BLaER1 treated with 17β-estradiol and CSF1 and Interleukin-3, amounts not matched to agents 10 nM and 100 nM (cell line): ENCODE measurements around the gene ANO7.
A peak's percentile ranks its signal among the peaks of the same experiment; 100 is the strongest.

Experiments
- H3K27ac ChIP-seq, 11 experiments: shearing (Covaris generic); formaldehyde crosslinking; 2 replicates each; pipeline ENCODE4 v1.8.1; 2022
- H3K27me3 ChIP-seq, 11 experiments: shearing (Covaris generic); formaldehyde crosslinking; 2 replicates each; pipeline ENCODE4 v1.8.1; 2022
- H3K36me3 ChIP-seq, 11 experiments: shearing (Covaris generic); formaldehyde crosslinking; 2 replicates each; pipeline ENCODE4 v1.8.1; 2022
- H3K4me1 ChIP-seq, 10 experiments: shearing (Covaris generic); formaldehyde crosslinking; 2 replicates each; pipeline ENCODE4 v1.8.1; 2022
- H3K4me2 ChIP-seq, 11 experiments: shearing (Covaris generic); formaldehyde crosslinking; 2 replicates each; pipeline ENCODE4 v1.8.1; 2022
- H3K4me3 ChIP-seq, 10 experiments: shearing (Covaris generic); formaldehyde crosslinking; 2 replicates each; pipeline ENCODE4 v1.8.1; 2022
- H3K9ac ChIP-seq, 11 experiments: shearing (Covaris generic); formaldehyde crosslinking; 2 replicates each; pipeline ENCODE4 v1.8.1; 2022
- H3K9me3 ChIP-seq, 11 experiments: shearing (Covaris generic); formaldehyde crosslinking; replicated peaks in 1 of 11; 2 replicates each; pipeline ENCODE4 v1.8.1; 2022
- H4K20me1 ChIP-seq, 11 experiments: shearing (Covaris generic); formaldehyde crosslinking; 2 replicates each; pipeline ENCODE4 v1.8.1; 2022
- Cebpa-rat ChIP-seq, 11 experiments: shearing (Covaris generic); IDR thresholded peaks; 2 replicates each; pipeline ENCODE4 v1.8.1; 2022

Gene ANO7

DNA sequence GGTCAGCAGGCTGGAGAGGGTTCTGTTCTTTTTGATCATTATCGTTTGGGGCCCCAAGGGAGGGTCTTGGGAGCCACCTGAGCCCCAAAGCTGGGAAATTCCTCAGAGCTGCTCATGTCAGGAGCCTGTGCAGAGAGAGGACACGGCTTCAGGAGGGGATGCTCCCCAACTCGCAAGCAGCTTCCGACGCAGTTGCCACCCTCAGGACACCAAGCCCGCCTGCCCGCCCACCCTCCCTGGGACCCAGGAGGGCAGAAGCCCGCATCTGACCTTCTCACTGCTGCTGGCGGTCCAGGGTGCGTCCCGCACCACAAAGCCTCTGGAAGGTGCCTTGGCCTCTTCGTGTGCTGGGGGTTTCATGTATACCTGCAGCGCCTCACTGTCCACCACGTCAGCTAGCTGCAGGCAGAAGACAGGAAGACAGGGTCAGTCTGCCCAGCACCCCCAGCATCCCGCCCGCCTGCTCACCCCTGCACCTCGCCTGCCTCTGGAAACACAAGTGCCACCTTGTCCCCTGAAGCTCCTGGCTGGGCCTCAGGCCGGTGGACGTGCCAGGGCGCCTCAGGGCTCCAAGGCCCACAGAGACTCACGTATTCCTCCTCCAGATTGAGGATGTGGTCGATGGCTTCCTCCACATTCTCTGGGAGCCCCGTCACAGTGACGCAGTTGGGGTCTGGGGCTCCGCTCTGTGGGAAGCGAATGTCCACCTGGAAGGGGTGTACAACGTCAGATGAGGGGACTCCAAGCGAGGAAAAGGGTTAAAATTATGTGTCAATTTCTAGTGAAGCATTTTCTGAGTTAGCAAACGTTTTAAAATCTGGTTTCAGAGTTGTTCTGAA lies 41.3 kb downstream of the ANO7 start:
- H3K4me3 ChIP-seq = no peak overlapping the region
- peaks cover 80 to 100% (median 93%) of the 10 kb centered on the region in 11 experiments for H3K36me3 ChIP-seq
- peaks cover 13 to 97% (median 55%) of the 10 kb centered on the region in 11 experiments; a peak in 20 of 22 replicates for H4K20me1 ChIP-seq
- H3K27me3 ChIP-seq = no peaks in the 10 kb centered on the region
- H3K9ac ChIP-seq = no peak overlapping the region
- no peak for TF ChIP-seq Cebpa-rat (IDR thresholded peaks at IDR 0.05)
- H3K27ac ChIP-seq = no peak overlapping the region
- peaks cover 0 to 14% (median 4%) of the 10 kb centered on the region in 10 experiments; a peak in 7 of 20 replicates for H3K4me1 ChIP-seq
- no peak overlapping the region for H3K4me2 ChIP-seq
- no peaks in the 10 kb centered on the region for H3K9me3 ChIP-seq

DNA sequence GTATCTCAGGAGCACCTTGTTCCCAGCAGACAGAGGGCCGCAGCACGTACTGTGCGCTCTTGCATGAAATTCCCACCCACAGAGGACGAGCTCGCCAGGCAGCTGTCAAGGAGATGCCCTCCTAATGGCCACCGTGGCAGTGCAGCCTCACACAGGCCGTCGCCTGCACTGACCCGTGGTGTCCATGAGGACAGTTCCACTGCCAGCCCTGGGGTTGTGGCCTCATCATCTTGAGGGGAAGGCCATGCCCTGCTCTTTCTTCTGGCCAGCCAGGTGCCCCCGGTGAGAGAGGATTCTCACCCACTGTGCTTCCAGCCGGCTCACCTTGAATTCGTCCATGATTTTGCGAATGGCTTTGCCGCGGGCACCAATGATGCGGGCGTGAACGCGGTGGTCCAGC lies 42.0 kb downstream of the ANO7 start:
- H4K20me1 ChIP-seq = peaks cover 13 to 97% (median 56%) of the 10 kb centered on the region in 11 experiments; a peak in 20 of 22 replicates

GRCh38 chr2:241232736-241233575 lies 44.5 kb downstream of the ANO7 start:
- H4K20me1 ChIP-seq = peaks cover 9 to 97% (median 54%) of the 10 kb centered on the region in 11 experiments; a peak in 21 of 22 replicates
- no peak overlapping the region for H3K4me3 ChIP-seq
- no peak for TF ChIP-seq Cebpa-rat (IDR thresholded peaks at IDR 0.05)
- peak overlapping the region in 1 of 11 experiments; percentile 7; a peak in 1 of 22 replicates for H3K4me2 ChIP-seq
- H3K36me3 ChIP-seq = peaks cover 98 to 100% (median 99%) of the 10 kb centered on the region in 11 experiments
- no peak overlapping the region for H3K9ac ChIP-seq
- H3K4me1 ChIP-seq = peaks cover 0 to 11% (median 3%) of the 10 kb centered on the region in 10 experiments; a peak in 6 of 20 replicates
- no peaks in the 10 kb centered on the region for H3K27me3 ChIP-seq
- H3K9me3 ChIP-seq = no peaks in the 10 kb centered on the region
- H3K27ac ChIP-seq = no peak overlapping the region

More for the DNA sequence above, 42.0 kb downstream of the ANO7 start:
- no peak overlapping the region for H3K9ac ChIP-seq
- no peaks in the 10 kb centered on the region for H3K9me3 ChIP-seq
- H3K4me2 ChIP-seq = no peak overlapping the region
- peaks cover 0 to 14% (median 4%) of the 10 kb centered on the region in 10 experiments; a peak in 7 of 20 replicates for H3K4me1 ChIP-seq
- no peak for TF ChIP-seq Cebpa-rat (IDR thresholded peaks at IDR 0.05)
- H3K4me3 ChIP-seq = no peak overlapping the region
- H3K36me3 ChIP-seq = peaks cover 87 to 100% (median 97%) of the 10 kb centered on the region in 11 experiments
- no peak overlapping the region for H3K27ac ChIP-seq
- H3K27me3 ChIP-seq = no peaks in the 10 kb centered on the region

GRCh38 chr2:241234066-241234790 lies 45.8 kb downstream of the ANO7 start:
- Histone ChIP-seq H3K27ac (no peak overlapping the region), H3K4me2 (no peak overlapping the region), H3K4me3 (no peak overlapping the region), H4K20me1 (peaks cover 4 to 97% (median 50%) of the 10 kb centered on the region in 11 experiments; a peak in 20 of 22 replicates), H3K27me3 (no peaks in the 10 kb centered on the region), H3K36me3 (peaks cover 98 to 100% (median 99%) of the 10 kb centered on the region in 11 experiments), H3K9me3 (no peaks in the 10 kb centered on the region), H3K9ac (no peak overlapping the region), H3K4me1 (peaks cover 0 to 10% (median 0%) of the 10 kb centered on the region in 10 experiments; a peak in 4 of 20 replicates)
- TF ChIP-seq Cebpa-rat (IDR thresholded peaks at IDR 0.05) = no peak

GRCh38 chr2:241234962-241235740 lies 46.7 kb downstream of the ANO7 start:
- Histone ChIP-seq H3K4me1 (peaks cover 0 to 10% (median 0%) of the 10 kb centered on the region in 10 experiments; a peak in 4 of 20 replicates), H3K36me3 (peaks cover 100% of the 10 kb centered on the region in 11 experiments), H3K4me2 (no peak overlapping the region), H3K27ac (no peak overlapping the region), H3K9me3 (no peaks in the 10 kb centered on the region), H3K27me3 (no peaks in the 10 kb centered on the region), H4K20me1 (peaks cover 4 to 97% (median 58%) of the 10 kb centered on the region in 11 experiments; a peak in 20 of 22 replicates), H3K4me3 (no peak overlapping the region), H3K9ac (no peak overlapping the region; a peak in 1 of 22 replicates)
- no peak for TF ChIP-seq Cebpa-rat (IDR thresholded peaks at IDR 0.05)

DNA sequence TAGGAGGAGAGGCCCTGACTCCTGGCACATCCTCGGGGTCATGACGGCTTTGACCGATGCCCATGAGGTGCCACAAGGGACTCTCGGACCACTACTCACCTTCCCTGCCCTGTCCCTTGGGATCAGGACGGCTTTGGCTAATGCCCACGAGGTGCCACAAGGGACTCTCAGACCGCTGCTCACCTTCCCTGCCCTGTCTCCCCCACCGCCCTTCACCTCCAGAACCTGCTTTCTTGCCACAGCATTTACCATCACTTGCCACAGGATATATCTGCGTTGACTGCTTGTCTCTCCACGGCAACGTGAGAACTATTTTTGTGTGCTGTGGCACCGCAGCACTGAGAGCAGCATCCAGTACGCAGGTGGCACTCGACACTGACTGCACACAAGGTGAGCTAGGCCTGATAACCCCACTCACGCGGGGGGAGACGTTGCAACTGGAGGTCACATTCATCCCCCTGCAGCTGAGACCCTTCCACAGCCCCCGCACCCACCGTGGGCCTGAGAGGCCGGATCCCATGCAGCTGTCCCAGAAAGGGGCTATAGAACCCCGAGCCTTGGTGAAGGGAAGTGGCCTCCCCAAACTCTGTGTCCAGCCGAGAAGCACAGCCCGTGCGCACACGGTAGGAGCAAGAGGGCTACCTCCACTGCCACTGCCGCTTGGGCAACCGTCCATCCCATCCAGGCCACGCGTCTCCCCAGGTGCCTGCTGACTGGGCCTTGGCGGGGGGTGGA lies 47.5 kb downstream of the ANO7 start:
- H3K9ac ChIP-seq = no peak overlapping the region
- no peak overlapping the region for H3K4me2 ChIP-seq
- H3K4me3 ChIP-seq = no peak overlapping the region
- H3K27me3 ChIP-seq = no peaks in the 10 kb centered on the region
- H4K20me1 ChIP-seq = peaks cover 4 to 97% (median 61%) of the 10 kb centered on the region in 11 experiments; a peak in 21 of 22 replicates
- H3K36me3 ChIP-seq = peaks cover 100% of the 10 kb centered on the region in 11 experiments
- H3K4me1 ChIP-seq = peaks cover 0 to 10% (median 0%) of the 10 kb centered on the region in 10 experiments; a peak in 4 of 20 replicates
- H3K9me3 ChIP-seq = no peaks in the 10 kb centered on the region
- no peak for TF ChIP-seq Cebpa-rat (IDR thresholded peaks at IDR 0.05)
- no peak overlapping the region for H3K27ac ChIP-seq

- H3K9me3 ChIP-seq = no peaks in the 10 kb centered on the region
- H3K27me3 ChIP-seq = no peaks in the 10 kb centered on the region
- peaks cover 0 to 10% (median 0%) of the 10 kb centered on the region in 10 experiments; a peak in 4 of 20 replicates for H3K4me1 ChIP-seq
- no peak overlapping the region for H3K9ac ChIP-seq
- no peak overlapping the region for H3K4me3 ChIP-seq
- H3K4me2 ChIP-seq = no peak overlapping the region
- H3K36me3 ChIP-seq = peaks cover 100% of the 10 kb centered on the region in 11 experiments
- H3K27ac ChIP-seq = no peak overlapping the region
- peaks cover 4 to 97% (median 57%) of the 10 kb centered on the region in 11 experiments; a peak in 21 of 22 replicates for H4K20me1 ChIP-seq
- no peak for TF ChIP-seq Cebpa-rat (IDR thresholded peaks at IDR 0.05)
These were observed 48.6 kb downstream of the ANO7 start for GRCh38 chr2:241237047-241237446.
